ENCODE results near the gene LRRC8B.

Gene LRRC8B

GRCh38 chr1:89607586-89608318 lies 83.1 kb downstream of the LRRC8B start:
- no peak overlapping the region for H3K9ac ChIP-seq (ENCODE audit: low read length)
- H3K9me2 ChIP-seq (replicated peaks; ENCODE audit: insufficient read depth, low read length): no peaks in the 10 kb centered on the region
- H3K27me3 ChIP-seq (ENCODE audit: low read length): no peaks in the 10 kb centered on the region
- H3K36me3 ChIP-seq (ENCODE audit: low read length): no peaks in the 10 kb centered on the region
- H3K4me3 ChIP-seq (ENCODE audit: insufficient read depth, low read length, poor library complexity, severe bottlenecking): no peak overlapping the region
- no peaks in the 10 kb centered on the region for H4K20me1 ChIP-seq (ENCODE audit: low read depth, low read length)
- TF ChIP-seq, protein P1, sequence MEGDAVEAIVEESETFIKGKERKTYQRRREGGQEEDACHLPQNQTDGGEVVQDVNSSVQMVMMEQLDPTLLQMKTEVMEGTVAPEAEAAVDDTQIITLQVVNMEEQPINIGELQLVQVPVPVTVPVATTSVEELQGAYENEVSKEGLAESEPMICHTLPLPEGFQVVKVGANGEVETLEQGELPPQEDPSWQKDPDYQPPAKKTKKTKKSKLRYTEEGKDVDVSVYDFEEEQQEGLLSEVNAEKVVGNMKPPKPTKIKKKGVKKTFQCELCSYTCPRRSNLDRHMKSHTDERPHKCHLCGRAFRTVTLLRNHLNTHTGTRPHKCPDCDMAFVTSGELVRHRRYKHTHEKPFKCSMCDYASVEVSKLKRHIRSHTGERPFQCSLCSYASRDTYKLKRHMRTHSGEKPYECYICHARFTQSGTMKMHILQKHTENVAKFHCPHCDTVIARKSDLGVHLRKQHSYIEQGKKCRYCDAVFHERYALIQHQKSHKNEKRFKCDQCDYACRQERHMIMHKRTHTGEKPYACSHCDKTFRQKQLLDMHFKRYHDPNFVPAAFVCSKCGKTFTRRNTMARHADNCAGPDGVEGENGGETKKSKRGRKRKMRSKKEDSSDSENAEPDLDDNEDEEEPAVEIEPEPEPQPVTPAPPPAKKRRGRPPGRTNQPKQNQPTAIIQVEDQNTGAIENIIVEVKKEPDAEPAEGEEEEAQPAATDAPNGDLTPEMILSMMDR (IDR thresholded peaks at IDR 0.05; ENCODE audit: insufficient read depth, low read length, poor library complexity, severe bottlenecking): no peak
- no peak for TF ChIP-seq EZH2phosphoT487 (conservative IDR thresholded peaks at IDR 0.05; ENCODE audit: low read length)
- no peak overlapping the region for H3K4me2 ChIP-seq (ENCODE audit: low read depth, low read length, poor library complexity, severe bottlenecking)
- no peak overlapping the region for H3K27ac ChIP-seq (ENCODE audit: low read depth, low read length)
- H3F3A ChIP-seq (ENCODE audit: insufficient read depth): no peaks in the 10 kb centered on the region
- H2AFZ ChIP-seq (ENCODE audit: low read depth, low read length, severe bottlenecking): no peak overlapping the region
- H3K79me2 ChIP-seq (ENCODE audit: insufficient read depth, low read length): no peaks in the 10 kb centered on the region
- no peaks in the 10 kb centered on the region for H3K9me3 ChIP-seq (ENCODE audit: insufficient read depth, low read length)

GRCh38 chr1:89608319-89608983 lies 83.8 kb downstream of the LRRC8B start:
- Histone ChIP-seq H3F3A (ENCODE audit: insufficient read depth) (no peaks in the 10 kb centered on the region), H3K36me3 (ENCODE audit: low read length) (no peaks in the 10 kb centered on the region), H3K27ac (ENCODE audit: low read depth, low read length) (no peak overlapping the region), H3K79me2 (ENCODE audit: insufficient read depth, low read length) (no peaks in the 10 kb centered on the region), H4K20me1 (ENCODE audit: low read depth, low read length) (no peaks in the 10 kb centered on the region), H3K9ac (ENCODE audit: low read length) (no peak overlapping the region), H3K9me2 (replicated peaks; ENCODE audit: insufficient read depth, low read length) (no peaks in the 10 kb centered on the region), H3K9me3 (ENCODE audit: insufficient read depth, low read length) (no peaks in the 10 kb centered on the region), H3K4me3 (ENCODE audit: insufficient read depth, low read length, poor library complexity, severe bottlenecking) (no peak overlapping the region), H3K4me2 (ENCODE audit: low read depth, low read length, poor library complexity, severe bottlenecking) (no peak overlapping the region), H3K27me3 (ENCODE audit: low read length) (no peaks in the 10 kb centered on the region), H2AFZ (ENCODE audit: low read depth, low read length, severe bottlenecking) (no peak overlapping the region)
- TF ChIP-seq, protein P1 (IDR thresholded peaks at IDR 0.05; ENCODE audit: insufficient read depth, low read length, poor library complexity, severe bottlenecking): no peak
- TF ChIP-seq EZH2phosphoT487 (conservative IDR thresholded peaks at IDR 0.05; ENCODE audit: low read length): no peak

DNA sequence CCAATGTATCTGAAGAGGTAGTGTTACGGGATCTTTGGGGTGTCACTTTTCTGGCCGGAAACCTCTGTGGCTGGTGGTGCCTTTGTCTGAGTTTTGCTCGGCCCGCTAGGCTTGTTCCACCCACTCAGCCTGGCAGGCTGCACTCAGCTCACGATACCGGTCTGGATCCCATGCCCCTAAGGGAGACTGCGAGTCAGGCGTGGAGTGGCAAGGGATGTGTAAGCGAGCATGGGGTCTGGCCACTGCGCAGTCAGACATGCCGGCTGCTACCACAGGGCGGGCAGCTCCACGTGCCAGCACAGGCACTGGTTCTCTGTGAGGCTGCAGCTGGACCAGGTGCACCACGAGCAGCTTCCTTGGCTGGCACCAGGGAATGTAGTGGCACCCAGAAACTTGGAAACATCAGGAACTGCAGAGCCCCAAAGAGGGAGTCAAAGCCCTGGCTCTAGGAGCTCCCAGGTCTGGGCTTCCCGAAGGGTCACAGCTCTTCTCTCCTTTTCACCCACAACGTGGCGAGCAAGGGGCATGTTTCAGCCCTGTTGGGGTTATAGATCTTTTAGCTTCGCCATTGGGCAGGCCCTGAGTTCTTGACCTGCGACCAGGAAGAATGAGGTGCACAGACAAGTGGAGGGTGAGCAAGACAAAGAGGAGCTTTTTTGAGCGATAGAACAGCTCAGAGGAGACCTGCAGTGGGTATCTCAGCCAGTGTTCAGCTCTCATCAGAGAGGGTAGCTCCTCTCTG lies 84.5 kb downstream of the LRRC8B start:
- H3K9me3 ChIP-seq (ENCODE audit: insufficient read depth, low read length): no peaks in the 10 kb centered on the region
- H3K27me3 ChIP-seq (ENCODE audit: low read length): no peaks in the 10 kb centered on the region
- no peaks in the 10 kb centered on the region for H3F3A ChIP-seq (ENCODE audit: insufficient read depth)
- no peak overlapping the region for H2AFZ ChIP-seq (ENCODE audit: low read depth, low read length, severe bottlenecking)
- no peak overlapping the region for H3K9ac ChIP-seq (ENCODE audit: low read length)
- no peak overlapping the region for H3K4me3 ChIP-seq (ENCODE audit: insufficient read depth, low read length, poor library complexity, severe bottlenecking)
- no peak for TF ChIP-seq EZH2phosphoT487 (conservative IDR thresholded peaks at IDR 0.05; ENCODE audit: low read length)
- TF ChIP-seq, protein P1 (IDR thresholded peaks at IDR 0.05; ENCODE audit: insufficient read depth, low read length, poor library complexity, severe bottlenecking): no peak
- no peak overlapping the region for H3K27ac ChIP-seq (ENCODE audit: low read depth, low read length)
- H4K20me1 ChIP-seq (ENCODE audit: low read depth, low read length): no peaks in the 10 kb centered on the region
- H3K9me2 ChIP-seq (replicated peaks; ENCODE audit: insufficient read depth, low read length): no peaks in the 10 kb centered on the region
- H3K79me2 ChIP-seq (ENCODE audit: insufficient read depth, low read length): no peaks in the 10 kb centered on the region
- H3K4me2 ChIP-seq (ENCODE audit: low read depth, low read length, poor library complexity, severe bottlenecking): no peak overlapping the region
- no peaks in the 10 kb centered on the region for H3K36me3 ChIP-seq (ENCODE audit: low read length)

Measured in SU-DHL-6 (cell line).